ENCODE measurements around the gene LPAR5.

DNA sequence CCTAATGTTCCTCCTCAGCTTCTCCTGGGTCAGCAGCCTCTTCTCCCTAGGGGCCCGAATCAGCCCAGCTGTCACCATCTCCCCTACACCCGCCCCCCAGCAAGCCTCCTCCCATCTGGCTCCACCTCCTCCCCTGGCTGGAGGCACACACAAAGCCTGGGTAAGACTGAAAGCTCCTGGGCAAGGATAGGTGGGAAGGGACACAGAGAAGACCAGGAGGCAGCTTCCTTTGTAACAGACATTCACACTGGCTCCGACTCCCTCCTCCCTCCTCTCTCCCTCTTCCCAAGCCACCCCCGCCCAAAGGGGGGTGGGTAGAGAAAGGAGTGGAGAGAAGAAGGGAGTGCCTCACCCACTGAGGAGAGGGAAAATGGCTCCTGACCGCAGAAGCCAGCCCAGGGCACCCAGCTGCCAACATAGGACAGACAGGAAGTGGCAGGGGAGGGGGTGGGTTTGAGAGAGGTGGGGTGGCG is 32.6 kb downstream of the LPAR5 start:
- TF ChIP-seq EZH2phosphoT487 (IDR thresholded peaks at IDR 0.05; ENCODE audit: low read depth, severe bottlenecking, unreplicated experiment): no peak
- TF ChIP-seq, protein P1, sequence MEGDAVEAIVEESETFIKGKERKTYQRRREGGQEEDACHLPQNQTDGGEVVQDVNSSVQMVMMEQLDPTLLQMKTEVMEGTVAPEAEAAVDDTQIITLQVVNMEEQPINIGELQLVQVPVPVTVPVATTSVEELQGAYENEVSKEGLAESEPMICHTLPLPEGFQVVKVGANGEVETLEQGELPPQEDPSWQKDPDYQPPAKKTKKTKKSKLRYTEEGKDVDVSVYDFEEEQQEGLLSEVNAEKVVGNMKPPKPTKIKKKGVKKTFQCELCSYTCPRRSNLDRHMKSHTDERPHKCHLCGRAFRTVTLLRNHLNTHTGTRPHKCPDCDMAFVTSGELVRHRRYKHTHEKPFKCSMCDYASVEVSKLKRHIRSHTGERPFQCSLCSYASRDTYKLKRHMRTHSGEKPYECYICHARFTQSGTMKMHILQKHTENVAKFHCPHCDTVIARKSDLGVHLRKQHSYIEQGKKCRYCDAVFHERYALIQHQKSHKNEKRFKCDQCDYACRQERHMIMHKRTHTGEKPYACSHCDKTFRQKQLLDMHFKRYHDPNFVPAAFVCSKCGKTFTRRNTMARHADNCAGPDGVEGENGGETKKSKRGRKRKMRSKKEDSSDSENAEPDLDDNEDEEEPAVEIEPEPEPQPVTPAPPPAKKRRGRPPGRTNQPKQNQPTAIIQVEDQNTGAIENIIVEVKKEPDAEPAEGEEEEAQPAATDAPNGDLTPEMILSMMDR (IDR thresholded peaks at IDR 0.05; ENCODE audit: poor library complexity): no peak
- no peak for TF ChIP-seq EZH2 (IDR thresholded peaks at IDR 0.05; ENCODE audit: borderline replicate concordance)
